T-helper 2 cell treated with Interferon-gamma antibody and Interleukin-4, amounts not matched to agents 5 μg/mL and 100 μg/mL, for 36 hours (primary cell): Measurements from ENCODE around the gene GFRA1.

Experiments
- DNase-seq: peaks from one replicate; pipeline ENCODE4 v3.0.0; 2021; ENCODE audit warnings: low spot score
- H3K27ac Mint-ChIP-seq: one replicate; pipeline ENCODE4 v1.8.0; 2021; ENCODE audit warnings: mild to moderate bottlenecking, mixed read lengths
- H3K27me3 Mint-ChIP-seq: one replicate; pipeline ENCODE4 v1.8.0; 2021; ENCODE audit warnings: low read depth, mixed read lengths
- H3K36me3 Mint-ChIP-seq: one replicate; pipeline ENCODE4 v1.8.0; 2021; ENCODE audit warnings: low read depth, mixed read lengths
- H3K4me1 Mint-ChIP-seq: one replicate; pipeline ENCODE4 v1.8.0; 2021; ENCODE audit warnings: low read depth, mixed read lengths
- H3K4me3 Mint-ChIP-seq: one replicate; pipeline ENCODE4 v1.8.0; 2022; ENCODE audit warnings: mild to moderate bottlenecking, moderate library complexity, mixed read lengths
- H3K9me3 Mint-ChIP-seq: one replicate; pipeline ENCODE4 v1.8.0; 2021; ENCODE audit warnings: mixed read lengths

The GFRA1 gene

GRCh38 chr10:116240157-116240950, 32.7 kb downstream of the GFRA1 start:
- Mint-ChIP-seq H3K4me1 (no peaks in the 10 kb centered on the region), H3K27ac (no peak overlapping the region), H3K9me3 (no peaks in the 10 kb centered on the region), H3K27me3 (no peaks in the 10 kb centered on the region), H3K4me3 (no peak overlapping the region), H3K36me3 (no peaks in the 10 kb centered on the region)
- DNase-seq: no peak

- Mint-ChIP-seq H3K4me1 (no peaks in the 10 kb centered on the region), H3K27me3 (no peaks in the 10 kb centered on the region), H3K27ac (no peak overlapping the region), H3K9me3 (no peaks in the 10 kb centered on the region), H3K4me3 (no peak overlapping the region), H3K36me3 (no peaks in the 10 kb centered on the region)
- DNase-seq: no peak
Measured at GRCh38 chr10:116239229-116239628, 33.8 kb downstream of the GFRA1 start.

GRCh38 chr10:116237970-116238369, 35.0 kb downstream of the GFRA1 start:
- no peaks in the 10 kb centered on the region for H3K4me1 Mint-ChIP-seq
- H3K9me3 Mint-ChIP-seq: no peaks in the 10 kb centered on the region
- H3K4me3 Mint-ChIP-seq: no peak overlapping the region
- no peak overlapping the region for H3K27ac Mint-ChIP-seq
- no peaks in the 10 kb centered on the region for H3K27me3 Mint-ChIP-seq
- DNase-seq: no peak
- H3K36me3 Mint-ChIP-seq: no peaks in the 10 kb centered on the region

GRCh38 chr10:116237260-116237659, 35.7 kb downstream of the GFRA1 start:
- Mint-ChIP-seq H3K27me3 (no peaks in the 10 kb centered on the region), H3K36me3 (no peaks in the 10 kb centered on the region), H3K27ac (no peak overlapping the region), H3K4me3 (no peak overlapping the region), H3K9me3 (no peaks in the 10 kb centered on the region), H3K4me1 (no peaks in the 10 kb centered on the region)
- DNase-seq: no peak

GRCh38 chr10:116233230-116233629, 39.8 kb downstream of the GFRA1 start:
- no peaks in the 10 kb centered on the region for H3K36me3 Mint-ChIP-seq
- H3K27ac Mint-ChIP-seq: no peak overlapping the region
- no peaks in the 10 kb centered on the region for H3K4me1 Mint-ChIP-seq
- H3K9me3 Mint-ChIP-seq: no peaks in the 10 kb centered on the region
- H3K27me3 Mint-ChIP-seq: no peaks in the 10 kb centered on the region
- no peak for DNase-seq
- H3K4me3 Mint-ChIP-seq: no peak overlapping the region

- Mint-ChIP-seq H3K36me3 (no peaks in the 10 kb centered on the region), H3K4me3 (no peak overlapping the region), H3K27me3 (no peaks in the 10 kb centered on the region), H3K27ac (no peak overlapping the region), H3K9me3 (no peaks in the 10 kb centered on the region), H3K4me1 (no peaks in the 10 kb centered on the region)
- no peak for DNase-seq
Measured at GRCh38 chr10:116232613-116233012, 40.4 kb downstream of the GFRA1 start.

- Mint-ChIP-seq H3K4me3 (no peak overlapping the region), H3K9me3 (no peaks in the 10 kb centered on the region), H3K27me3 (no peaks in the 10 kb centered on the region), H3K36me3 (no peaks in the 10 kb centered on the region), H3K4me1 (no peaks in the 10 kb centered on the region), H3K27ac (no peak overlapping the region)
- DNase-seq: no peak
Measured at GRCh38 chr10:116226766-116227165, 46.2 kb downstream of the GFRA1 start.

GRCh38 chr10:116226053-116226452, 47.0 kb downstream of the GFRA1 start:
- H3K36me3 Mint-ChIP-seq: no peaks in the 10 kb centered on the region
- H3K4me1 Mint-ChIP-seq: no peaks in the 10 kb centered on the region
- no peaks in the 10 kb centered on the region for H3K27me3 Mint-ChIP-seq
- no peak overlapping the region for H3K4me3 Mint-ChIP-seq
- H3K27ac Mint-ChIP-seq: no peak overlapping the region
- no peaks in the 10 kb centered on the region for H3K9me3 Mint-ChIP-seq
- no peak for DNase-seq

- Mint-ChIP-seq H3K9me3 (no peaks in the 10 kb centered on the region), H3K4me3 (no peak overlapping the region), H3K27me3 (no peaks in the 10 kb centered on the region), H3K4me1 (no peaks in the 10 kb centered on the region), H3K27ac (no peak overlapping the region), H3K36me3 (no peaks in the 10 kb centered on the region)
- no peak for DNase-seq
Measured at GRCh38 chr10:116223289-116223688, 49.7 kb downstream of the GFRA1 start.

GRCh38 chr10:116221053-116221452, 52.0 kb downstream of the GFRA1 start:
- H3K27ac Mint-ChIP-seq: no peak overlapping the region
- no peak overlapping the region for H3K4me3 Mint-ChIP-seq
- no peaks in the 10 kb centered on the region for H3K36me3 Mint-ChIP-seq
- no peaks in the 10 kb centered on the region for H3K9me3 Mint-ChIP-seq
- H3K27me3 Mint-ChIP-seq: no peaks in the 10 kb centered on the region
- no peaks in the 10 kb centered on the region for H3K4me1 Mint-ChIP-seq
- no peak for DNase-seq

- H3K4me3 Mint-ChIP-seq: no peak overlapping the region
- no peaks in the 10 kb centered on the region for H3K4me1 Mint-ChIP-seq
- no peaks in the 10 kb centered on the region for H3K27me3 Mint-ChIP-seq
- no peak for DNase-seq
- H3K27ac Mint-ChIP-seq: no peak overlapping the region
- no peaks in the 10 kb centered on the region for H3K9me3 Mint-ChIP-seq
- no peaks in the 10 kb centered on the region for H3K36me3 Mint-ChIP-seq
Measured at GRCh38 chr10:116216676-116217075, 56.3 kb downstream of the GFRA1 start.

GRCh38 chr10:116215651-116216050, 57.4 kb downstream of the GFRA1 start:
- DNase-seq: no peak
- no peaks in the 10 kb centered on the region for H3K27me3 Mint-ChIP-seq
- H3K27ac Mint-ChIP-seq: no peak overlapping the region
- no peaks in the 10 kb centered on the region for H3K36me3 Mint-ChIP-seq
- H3K4me1 Mint-ChIP-seq: no peaks in the 10 kb centered on the region
- no peaks in the 10 kb centered on the region for H3K9me3 Mint-ChIP-seq
- H3K4me3 Mint-ChIP-seq: no peak overlapping the region

GRCh38 chr10:116211682-116212081, 61.3 kb downstream of the GFRA1 start:
- no peaks in the 10 kb centered on the region for H3K4me1 Mint-ChIP-seq
- no peaks in the 10 kb centered on the region for H3K9me3 Mint-ChIP-seq
- no peaks in the 10 kb centered on the region for H3K36me3 Mint-ChIP-seq
- H3K27ac Mint-ChIP-seq: no peak overlapping the region
- DNase-seq: no peak
- no peak overlapping the region for H3K4me3 Mint-ChIP-seq
- H3K27me3 Mint-ChIP-seq: no peaks in the 10 kb centered on the region

GRCh38 chr10:116210588-116211346, 62.2 kb downstream of the GFRA1 start:
- H3K4me3 Mint-ChIP-seq: no peak overlapping the region
- no peaks in the 10 kb centered on the region for H3K4me1 Mint-ChIP-seq
- H3K9me3 Mint-ChIP-seq: no peaks in the 10 kb centered on the region
- no peaks in the 10 kb centered on the region for H3K27me3 Mint-ChIP-seq
- DNase-seq: no peak
- H3K36me3 Mint-ChIP-seq: no peaks in the 10 kb centered on the region
- H3K27ac Mint-ChIP-seq: no peak overlapping the region
